Stimulated activated CD8-positive, alpha-beta memory T cell treated with anti-CD3 and anti-CD28 coated beads, Interleukin-7, amount 100 ng/mL, for 1 hour (primary cell): ENCODE data around the gene TRIM54.
"Not testable (repeated sequence)": the region's sequence is repeated elsewhere in the genome, so short reads cannot be mapped to it uniquely, and the experiment has no call there.

Experiments used
- DNase-seq, 2 donors: peaks; one replicate each; pipeline ENCODE4 v3.0.0-alpha.2; 2020; ENCODE audit warnings: low read depth in 2 of 2

TRIM54 gene

DNA sequence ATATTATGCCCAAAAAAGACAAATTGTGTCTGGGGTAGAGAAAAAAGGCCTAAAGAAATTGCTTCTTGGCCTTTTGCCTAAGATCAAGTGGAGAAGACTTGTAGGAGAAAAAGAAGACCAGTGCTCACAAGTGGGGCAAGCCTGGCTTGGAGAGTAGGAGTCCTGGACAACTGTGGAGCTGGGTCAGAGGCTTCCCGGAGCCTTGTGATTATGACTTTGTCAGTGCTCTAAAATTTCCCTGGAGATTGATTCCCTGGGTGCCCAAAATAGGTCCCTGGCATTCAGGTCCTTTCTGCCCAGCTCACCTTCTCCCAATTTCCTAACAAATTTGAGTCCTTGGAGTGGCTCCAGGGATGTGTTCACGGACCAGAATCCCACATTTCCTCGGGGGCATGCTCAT, 787 bp upstream of the TRIM54 start:
- no peak for DNase-seq

DNA sequence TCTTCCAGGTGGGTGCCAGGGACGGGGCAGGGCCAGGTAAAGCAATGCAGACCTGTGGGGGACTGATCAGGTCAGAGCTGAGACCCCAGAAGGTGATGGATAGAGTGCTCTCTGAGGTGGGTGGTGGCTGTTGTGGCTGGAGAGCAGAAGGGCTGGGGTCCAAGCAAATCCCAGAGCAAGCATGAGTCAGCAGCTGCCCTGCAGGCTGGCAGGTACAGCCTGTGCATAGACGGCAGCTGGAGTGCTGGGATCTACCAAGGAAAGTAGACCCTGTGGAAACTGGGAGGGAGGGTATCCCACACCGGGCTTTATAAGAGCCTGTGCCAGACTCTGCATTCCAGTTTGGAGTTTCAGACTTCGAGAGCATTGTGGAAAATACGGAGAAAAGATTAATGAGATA, 663 bp downstream of the TRIM54 start:
- no peak for DNase-seq

DNA sequence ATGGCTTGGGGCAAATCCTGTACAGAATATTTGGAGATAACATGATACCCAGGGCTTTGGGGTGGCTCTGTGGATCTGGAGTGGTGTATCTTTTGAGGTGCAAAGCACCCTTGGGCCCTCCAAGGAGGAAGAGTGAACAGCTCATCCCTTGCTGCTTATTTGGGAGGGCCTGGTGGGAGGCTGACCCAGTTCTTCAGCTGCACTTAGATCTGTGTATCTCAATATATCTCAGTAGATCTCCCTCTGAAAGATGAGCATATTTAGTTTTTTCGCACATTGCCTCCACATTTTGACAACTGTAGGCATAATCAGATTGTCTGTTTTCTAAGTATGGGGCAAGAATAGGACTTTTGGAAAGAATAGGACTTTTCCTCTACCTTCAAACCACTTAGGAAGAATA, 2.8 kb downstream of the TRIM54 start:
- no peak for DNase-seq

DNA sequence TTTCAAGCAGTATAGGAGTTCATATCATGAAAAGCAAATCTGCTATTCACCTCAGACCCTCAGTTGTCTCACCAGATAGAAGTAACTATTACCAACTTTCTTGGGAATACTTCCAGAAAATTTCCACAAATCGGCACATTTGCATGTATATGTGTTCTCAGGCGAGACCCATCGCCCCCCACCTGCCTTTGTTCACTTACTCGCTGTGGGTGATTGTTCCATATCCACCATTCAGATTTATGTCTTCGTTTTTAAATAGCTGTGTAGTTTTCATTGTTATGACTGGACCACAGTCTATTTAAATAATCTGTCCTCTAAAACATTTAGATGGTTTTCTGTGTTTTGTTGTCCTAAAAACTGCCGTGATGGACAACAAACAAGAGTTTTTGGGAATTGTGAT, 3.3 kb downstream of the TRIM54 start:
- DNase-seq: no peak

DNA sequence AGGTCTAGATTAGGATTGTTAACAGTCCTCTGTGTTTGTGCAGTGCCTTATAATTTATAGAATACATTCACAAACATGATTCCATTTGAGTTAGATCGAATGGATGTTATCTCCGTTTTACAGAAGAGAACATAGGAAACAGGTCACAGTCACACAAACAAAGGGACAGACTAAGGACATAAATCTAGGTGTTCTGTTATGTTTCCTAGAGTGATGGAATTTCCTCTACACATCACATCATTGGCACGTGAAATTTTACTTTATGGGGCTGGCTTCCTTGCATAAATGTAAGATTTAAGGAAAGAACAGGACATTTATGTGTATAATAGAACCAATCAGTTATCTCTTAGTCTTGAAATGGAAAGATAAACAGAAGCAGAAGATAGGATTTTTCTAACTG, 6.4 kb downstream of the TRIM54 start:
- no peak for DNase-seq

DNA sequence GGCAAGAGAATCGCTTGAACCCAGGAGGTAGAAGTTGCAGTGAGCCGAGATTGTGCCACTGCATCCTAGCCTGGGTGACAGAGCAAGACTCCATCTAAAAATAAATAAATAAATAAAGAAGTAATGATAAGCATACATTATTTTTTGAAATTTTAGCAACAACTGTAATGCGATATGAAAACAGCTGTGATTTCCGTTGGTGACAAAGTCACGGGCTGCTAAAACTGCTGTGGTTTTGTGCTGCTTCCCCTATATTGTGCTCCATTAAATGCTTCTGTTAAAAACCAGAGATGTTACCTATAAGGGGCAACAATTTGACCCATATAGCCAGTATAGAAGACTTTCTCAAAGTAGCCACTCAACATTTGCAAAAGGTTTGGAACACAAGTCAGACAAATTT, 8.3 kb downstream of the TRIM54 start:
- DNase-seq: no peak

DNA sequence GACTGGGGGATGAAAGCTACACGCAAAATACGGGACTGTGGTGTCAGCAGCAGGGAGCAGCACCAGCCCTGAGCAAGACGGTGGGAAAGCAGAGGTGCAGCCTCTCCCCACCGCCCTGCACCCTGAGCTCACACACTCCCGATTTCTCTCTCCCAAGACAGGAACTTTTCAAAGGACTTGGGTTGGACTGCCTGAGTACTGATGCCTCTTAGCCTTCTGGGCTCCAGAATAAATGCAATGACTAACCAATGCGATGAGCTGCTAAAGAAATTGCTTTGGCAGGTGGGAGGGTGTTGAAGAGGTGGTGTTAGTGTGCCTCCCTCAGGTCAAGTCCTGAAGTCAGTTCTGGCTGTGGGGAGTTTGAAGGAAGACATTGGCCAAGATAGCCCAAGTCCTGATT, 9.6 kb downstream of the TRIM54 start:
- no peak for DNase-seq

DNA sequence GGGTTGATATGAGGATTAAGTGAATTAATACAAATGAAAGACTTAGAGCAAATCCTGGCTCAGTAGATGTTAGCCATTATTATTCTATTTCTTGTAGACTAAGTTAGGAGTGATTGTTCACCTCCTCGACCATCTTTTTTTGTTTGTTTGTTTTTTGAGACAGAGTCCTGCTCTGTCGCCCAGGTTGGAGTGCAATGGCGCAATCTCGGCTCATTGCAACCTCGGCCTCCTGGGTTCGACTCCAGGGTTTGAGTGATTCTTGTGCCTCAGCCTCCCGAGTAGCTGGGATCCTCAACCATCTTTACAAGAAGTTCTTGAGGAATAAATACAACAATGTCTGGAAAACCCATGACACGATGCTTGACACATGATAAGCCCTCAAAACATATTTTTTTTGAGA, 12.7 kb downstream of the TRIM54 start:
- no peak for DNase-seq

DNA sequence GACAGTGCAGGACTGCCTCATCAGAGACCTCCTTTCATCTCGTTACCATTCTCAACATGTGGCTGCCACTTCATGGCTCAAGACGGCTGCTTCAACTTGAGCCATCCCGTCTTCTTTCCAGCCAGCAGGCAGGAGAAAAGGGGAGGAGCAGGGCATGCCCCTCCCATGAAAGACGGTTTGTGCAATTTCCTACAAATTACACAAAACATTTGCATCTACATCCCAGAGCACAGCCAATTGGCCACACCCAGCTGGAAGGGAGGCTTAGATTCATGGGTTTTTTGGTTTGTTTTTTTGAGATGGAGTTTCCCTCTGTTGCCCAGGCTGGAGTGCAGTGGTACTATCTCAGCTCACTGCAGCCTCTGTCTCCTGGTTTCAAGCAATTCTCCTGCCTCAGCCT, 14.3 kb downstream of the TRIM54 start:
- no peak for DNase-seq

DNA sequence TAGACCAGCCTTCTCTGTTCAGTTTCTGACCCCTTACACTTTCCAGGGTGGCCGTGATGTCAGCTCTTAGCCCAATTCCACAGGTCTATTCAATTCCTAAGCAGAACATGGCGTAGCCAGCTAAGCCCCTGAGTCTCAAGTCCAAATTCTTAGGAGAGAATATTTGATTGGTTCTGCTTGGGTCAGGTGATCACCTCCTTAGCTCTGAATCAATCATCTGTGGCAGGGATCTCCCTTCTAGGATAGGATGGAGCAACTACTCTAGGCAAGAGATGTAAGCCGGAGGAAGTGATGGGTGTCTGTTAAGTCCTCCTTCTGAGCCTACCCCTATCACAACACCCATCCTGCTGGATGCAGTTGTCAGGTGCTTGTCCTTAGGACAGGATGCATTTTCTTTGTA, 15.0 kb downstream of the TRIM54 start:
- DNase-seq: no peak

DNA sequence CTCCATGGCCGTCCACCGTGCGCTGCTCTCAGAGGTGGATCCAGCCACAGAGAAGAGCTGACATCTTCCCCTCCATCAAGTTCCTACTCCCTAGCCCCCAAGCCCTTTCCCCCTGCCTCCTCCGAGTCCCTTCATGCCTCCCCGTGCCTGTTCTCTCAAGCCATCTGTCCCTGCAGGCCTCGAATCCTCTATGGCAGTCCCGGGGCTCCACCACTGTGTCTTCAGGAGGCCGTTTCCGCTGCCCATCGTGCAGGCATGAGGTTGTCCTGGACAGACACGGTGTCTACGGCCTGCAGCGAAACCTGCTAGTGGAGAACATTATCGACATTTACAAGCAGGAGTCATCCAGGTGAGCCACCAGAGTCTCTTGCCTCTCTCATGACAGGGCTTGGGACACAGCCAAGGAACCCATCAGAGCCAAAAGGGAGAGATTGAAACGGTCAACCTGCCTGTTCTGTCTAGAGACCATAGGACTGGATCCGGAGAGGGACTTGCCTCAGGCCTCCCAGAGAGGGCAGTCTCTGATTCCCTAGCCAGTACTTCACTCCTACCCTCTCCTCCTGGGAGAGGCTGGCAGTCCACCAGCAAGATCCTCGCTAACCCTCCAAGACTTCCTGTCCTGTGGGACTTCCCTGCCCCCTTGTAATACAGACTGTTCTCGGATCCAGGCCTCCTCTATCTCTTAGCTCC, 16.3 kb downstream of the TRIM54 start:
- no peak for DNase-seq

DNA sequence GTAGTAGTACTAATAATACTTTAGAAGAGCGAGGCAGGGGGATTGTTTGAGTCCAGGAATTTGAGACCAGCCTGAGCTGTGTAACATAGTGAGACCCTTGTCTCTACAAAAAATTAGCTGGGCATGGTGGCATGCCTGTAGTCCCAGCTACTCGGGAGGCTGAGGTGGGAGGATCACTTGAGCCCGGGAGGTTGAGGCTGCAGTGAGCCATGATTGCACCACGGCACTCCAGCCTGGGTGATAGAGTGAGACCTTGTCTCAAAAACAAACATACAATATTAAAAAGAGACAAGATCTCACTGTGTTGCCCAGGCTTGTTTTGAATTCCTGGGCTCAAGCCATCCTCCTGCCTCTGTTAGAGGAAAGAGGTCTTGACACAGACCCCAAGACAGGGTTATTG, 18.4 kb downstream of the TRIM54 start:
- DNase-seq: not testable (repeated sequence)

DNA sequence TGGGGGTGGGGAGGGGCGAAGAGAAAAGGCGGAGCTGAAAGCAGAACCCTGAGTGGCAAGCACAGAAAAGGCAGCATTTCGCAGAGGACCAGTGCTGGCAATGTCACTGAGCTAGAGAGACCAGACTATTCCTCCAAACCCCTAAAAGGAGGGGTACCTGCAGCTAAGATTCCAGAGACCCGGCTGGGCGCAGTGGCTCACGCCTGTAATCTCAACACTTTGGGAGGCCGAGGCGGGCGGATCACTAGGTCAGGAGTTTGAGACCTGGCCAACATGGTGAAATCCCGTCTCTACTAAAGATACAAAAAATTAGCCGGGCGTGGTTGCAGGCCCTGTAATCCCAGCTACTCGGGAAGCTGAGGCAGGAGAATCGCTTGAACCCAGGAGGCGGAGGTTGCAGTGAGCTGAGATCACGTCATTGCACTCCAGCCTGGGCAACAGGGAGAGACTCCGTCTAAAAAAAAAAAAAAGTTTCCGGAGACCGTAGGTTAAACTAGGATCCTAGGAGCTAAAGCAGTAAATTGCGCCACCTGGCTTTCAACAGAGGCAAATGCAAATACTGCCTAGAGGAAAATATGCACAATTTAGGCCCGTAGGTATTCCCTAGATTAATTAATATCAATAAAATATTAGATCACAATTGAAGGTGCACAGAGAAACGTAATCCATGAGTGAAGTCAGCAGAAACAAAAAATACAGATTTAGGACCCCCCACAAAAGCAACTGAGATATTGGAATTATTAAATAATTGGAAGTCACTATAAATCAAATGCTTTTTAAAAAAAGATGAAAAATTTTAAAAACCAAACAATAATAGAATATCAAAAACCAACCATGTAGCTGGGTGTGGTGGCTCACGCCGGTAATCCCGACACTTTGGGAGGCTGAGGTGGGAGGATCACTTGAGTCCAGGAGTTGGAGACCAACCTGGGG, 21.1 kb downstream of the TRIM54 start:
- no peak for DNase-seq

DNA sequence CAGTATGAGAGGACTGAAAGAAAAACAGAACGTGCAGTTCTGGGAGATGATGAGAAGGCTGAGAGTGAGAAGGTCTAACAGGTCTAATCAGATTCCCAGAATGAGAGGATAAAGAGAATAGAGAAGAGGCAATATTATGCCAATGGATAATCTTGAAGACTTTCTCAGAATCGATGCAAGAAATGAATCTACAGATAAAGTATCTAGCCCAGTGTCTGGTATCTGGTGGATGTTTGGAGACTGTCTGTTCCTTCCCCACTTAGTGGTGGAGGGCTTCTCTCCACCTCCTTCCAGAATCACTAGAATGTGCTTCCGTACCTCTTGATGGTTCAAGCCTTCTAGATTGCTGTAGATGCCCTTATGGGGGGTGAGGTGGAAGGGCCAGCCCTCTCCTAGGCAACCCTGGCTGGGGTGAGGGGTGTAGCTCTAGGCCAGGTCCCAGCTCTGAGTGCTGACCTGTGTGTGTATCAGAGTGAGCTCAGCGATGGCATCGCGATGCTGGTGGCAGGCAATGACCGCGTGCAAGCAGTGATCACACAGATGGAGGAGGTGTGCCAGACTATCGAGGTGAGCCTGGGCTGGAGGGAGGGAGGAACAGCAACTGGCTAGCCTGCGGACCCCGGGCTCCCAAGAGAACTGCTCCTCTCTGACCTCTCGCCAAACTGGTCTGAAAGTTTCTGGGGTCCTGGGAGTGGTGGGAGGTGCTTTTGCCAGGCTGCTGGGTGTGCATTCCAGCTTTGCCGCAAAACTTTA, 22.4 kb downstream of the TRIM54 start:
- DNase-seq: no peak

DNA sequence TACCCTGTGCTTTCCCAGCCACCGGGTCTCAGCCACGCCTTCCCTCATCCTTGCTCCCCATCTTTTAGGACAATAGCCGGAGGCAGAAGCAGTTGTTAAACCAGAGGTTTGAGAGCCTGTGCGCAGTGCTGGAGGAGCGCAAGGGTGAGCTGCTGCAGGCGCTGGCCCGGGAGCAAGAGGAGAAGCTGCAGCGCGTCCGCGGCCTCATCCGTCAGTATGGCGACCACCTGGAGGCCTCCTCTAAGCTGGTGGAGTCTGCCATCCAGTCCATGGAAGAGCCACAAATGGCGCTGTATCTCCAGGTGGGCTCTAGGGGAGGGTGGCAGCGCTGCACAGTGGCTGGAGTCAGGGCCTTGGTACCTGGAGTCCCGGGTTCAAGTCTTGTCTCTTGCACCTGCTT, 23.3 kb downstream of the TRIM54 start:
- no peak for DNase-seq

DNA sequence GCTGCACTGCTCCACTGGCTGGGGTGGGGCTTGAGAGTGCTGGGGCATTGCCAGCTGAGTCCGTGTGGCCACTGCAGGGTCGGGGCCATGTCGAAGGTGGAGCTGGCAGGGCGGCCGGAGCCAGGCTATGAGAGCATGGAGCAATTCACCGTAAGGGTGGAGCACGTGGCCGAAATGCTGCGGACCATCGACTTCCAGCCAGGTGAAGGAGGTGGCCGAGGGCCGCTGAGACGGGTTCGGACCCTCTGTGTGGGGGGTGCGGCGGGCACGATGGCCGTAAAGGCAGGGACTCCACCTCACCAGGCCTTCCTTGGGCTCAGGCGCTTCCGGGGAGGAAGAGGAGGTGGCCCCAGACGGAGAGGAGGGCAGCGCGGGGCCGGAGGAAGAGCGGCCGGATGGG, 23.9 kb downstream of the TRIM54 start:
- no peak for DNase-seq

DNA sequence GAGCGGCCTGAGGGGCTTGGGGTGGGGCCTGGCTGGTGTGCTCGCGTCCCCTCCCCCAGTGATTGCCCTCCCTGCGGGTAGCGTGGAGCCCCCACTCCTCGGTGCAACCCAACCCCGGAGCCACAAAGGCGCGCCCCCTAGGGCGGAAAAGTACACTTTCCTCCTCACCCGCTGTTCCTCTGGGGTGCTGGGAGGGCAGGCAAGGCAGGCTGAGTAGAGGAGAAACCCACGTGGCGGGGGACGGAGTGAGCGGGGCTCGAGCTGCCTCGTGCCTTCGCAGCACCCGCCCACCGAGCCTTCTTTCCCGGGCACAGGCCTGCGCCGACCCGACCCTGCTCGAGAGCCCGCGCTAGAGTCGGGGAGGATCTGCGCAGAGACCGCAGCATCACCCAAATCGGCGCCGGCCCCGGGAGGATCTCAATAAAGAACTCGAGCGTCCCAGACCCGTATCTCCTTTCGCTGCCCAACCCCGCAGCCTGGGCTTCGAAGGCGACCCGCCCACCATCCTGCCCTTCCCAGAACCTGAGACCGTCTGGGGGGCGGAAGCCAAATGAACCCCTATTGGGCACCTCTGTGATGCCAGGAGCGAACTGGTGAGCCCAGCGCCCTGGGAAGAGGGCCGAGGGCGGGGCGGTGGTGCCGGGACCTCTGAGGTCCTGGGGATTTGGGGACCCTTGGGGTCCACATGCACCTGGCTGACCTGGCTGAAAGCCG, 24.5 kb downstream of the TRIM54 start:
- DNase-seq: peak in 1 of 2 donors; percentile 11

DNA sequence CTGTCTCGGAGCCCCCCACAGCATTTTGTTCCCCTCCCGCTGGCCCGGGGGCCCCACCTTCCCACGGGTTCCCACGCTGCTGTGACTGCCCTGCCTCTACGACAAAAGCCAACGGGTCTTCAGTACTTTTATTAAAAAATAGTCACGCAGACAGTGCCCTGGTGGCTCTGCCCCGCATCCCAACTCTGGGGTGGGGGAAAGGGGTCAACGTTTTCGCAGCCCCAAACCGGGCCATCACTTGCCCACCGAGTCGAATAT, 25.0 kb downstream of the TRIM54 start:
- no peak for DNase-seq

DNA sequence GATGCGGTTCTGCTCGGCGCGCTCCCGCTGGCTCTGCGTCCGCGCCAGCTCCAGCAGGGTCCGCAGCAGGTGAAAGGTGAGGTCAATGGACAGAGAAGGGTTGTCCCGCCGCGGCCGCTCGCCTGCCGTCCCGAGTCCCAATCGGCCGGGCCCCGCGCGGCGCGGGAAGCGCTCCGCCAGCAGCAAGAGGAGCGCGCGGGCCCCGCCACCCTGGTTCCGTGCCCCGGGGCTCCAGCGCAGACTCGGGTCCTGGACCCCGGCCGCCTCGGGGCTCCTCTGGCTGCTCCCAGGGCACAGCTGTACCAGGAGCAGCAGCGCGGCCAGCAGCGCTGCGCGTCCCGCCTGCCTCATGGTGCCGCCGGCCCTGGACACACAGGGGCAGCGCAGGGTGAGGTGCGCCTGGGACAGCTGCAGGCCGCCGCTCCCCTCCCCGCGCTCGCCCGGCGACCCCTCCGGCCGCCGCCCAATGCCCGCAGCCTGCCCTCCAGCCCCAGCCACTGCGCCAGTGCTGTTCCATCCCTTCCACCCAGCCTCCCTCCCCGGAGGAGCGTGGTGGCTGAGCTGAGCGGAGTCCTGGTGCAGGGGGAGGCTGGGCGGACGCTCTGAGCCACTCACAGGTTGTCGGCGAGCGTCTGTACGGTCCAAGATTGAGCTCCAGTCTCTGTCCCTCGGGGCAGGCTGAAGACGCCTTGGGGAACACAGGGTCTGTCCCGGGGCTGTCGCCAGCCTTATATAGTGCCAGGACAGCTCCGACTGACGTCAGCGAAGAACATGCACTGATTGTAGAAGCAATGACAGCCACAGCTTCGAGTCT, 25.5 kb downstream of the TRIM54 start:
- DNase-seq: no peak

DNA sequence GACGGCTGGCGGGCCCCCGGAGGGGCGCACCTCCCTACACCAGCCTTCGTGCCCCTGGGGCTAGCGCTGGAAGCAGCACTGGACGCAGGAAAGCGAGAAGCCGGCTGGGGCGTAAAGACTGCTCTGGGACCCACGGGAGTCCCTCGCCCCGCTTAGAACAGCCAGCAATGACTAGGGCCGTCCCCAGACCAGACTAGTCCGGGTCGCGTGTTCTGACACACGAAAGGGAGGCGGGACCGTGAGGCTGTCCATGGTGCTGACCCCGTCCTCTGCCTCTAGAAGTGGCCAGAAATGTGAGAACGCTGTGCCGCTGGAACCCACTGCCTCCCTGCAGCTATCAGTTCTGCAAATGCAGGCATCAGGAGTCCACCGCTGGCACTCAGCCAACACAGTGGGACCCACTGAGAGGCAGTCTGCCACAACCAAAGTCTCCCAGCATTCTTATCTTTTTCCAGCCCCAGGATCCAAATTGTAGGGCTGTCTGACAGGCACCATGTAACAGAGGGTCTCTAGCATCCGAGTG, 26.2 kb downstream of the TRIM54 start, which contains the start of gene UCN:
UCN (minus strand) TSS at position 87 of the 523 bp plus-strand sequence. CDS start 550 bp downstream, outside the sequence.
- DNase-seq: no peak

DNA sequence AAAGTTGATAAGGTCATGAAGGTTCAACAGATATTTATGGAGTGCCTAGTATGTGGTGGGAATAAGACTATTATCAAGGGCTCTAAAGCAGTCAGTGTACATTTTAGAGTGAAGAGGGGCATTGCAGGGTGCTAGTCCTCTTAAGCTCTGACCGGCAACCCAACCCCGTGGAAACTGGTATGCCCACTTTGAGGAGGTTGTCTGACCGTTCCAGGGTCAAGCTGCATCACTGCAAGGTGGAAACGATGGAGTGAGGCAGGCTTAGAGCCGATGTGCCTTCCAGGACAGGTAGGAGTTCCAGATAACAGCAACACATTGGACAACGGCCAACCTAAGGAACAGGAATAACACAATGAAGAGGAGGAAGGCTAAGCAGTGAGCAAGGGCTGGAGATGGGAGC, 27.4 kb downstream of the TRIM54 start:
- DNase-seq: no peak
